Ovary (tissue), 9 donors: Measurements from ENCODE around the gene PRR35. TPM values are rescaled to one million over a fixed set of nuclear protein-coding genes. Genes with fewer than 3 reads are reported as not detected.

ENCODE experiments used
- DNase-seq, 5 donors: peaks; one replicate each; pipeline ENCODE4 v3.0.0-alpha.2; 2019 to 2020
- H3K27ac ChIP-seq, 2 donors: fragments of 200-600 bp; one replicate each; pipeline versions ENCODE4 v1.5.1 to v1.8.0; 2019 to 2022
- H3K27me3 ChIP-seq: fragments of 200-600 bp; one replicate; pipeline ENCODE4 v1.8.0; 2022
- H3K36me3 ChIP-seq: fragments of 200-600 bp; sonication (generic); one replicate; pipeline ENCODE4 v1.5.1; 2019
- H3K4me1 ChIP-seq: one replicate; pipeline ENCODE4 v1.8.1; 2013; ENCODE audit warnings: mild to moderate bottlenecking, moderate library complexity; ENCODE audit not compliant: insufficient read depth
- H3K4me3 ChIP-seq: fragments of 200-600 bp; sonication (generic); one replicate; pipeline ENCODE4 v1.5.1; 2017
- H3K9me3 ChIP-seq, 2 donors: fragments of 200-600 bp in 1 of 2; sonication (generic) in 1 of 2; one replicate each; pipeline versions ENCODE4 v1.5.1 to v1.8.1; 2013 to 2019; ENCODE audit warnings: mild to moderate bottlenecking in 1 of 2, moderate library complexity in 1 of 2
- CTCF ChIP-seq, 3 donors: fragments of 450-650 bp in 2 of 3; fragments of 200-600 bp in 1 of 3; IDR thresholded peaks; one replicate each; pipeline versions ENCODE4 v1.5.1 to v1.8.0; 2016 to 2022; ENCODE audit warnings: antibody characterized with exemption in 3 of 3, mild to moderate bottlenecking in 1 of 3
- EP300 ChIP-seq: sonication (generic); formaldehyde crosslinking; IDR thresholded peaks from one replicate; pipeline ENCODE4 v1.6.1; 2017; ENCODE audit warnings: antibody characterized with exemption
- POLR2A ChIP-seq: fragments of 450-650 bp; IDR thresholded peaks from one replicate; pipeline ENCODE4 v1.6.1; 2017; ENCODE audit warnings: antibody characterized with exemption, mild to moderate bottlenecking, moderate library complexity
- WGBS, 3 donors: extraction: QIAGEN DNeasy Blood & Tissue Kit in 1 of 3; methylation state at CpG; one replicate each; pipeline versions ENCODE4 v1.1.5 to v1.1.7; 2013 to 2017; 5-methylcytosine and 5-hydroxymethylcytosine counted together
- intact Hi-C, 4 donors: fragments of 100-400 bp; cut with DNase I; formaldehyde crosslinking; loops; one replicate each; pipeline versions ENCODE4 v1.11.0 to v1.15.1; 2022 to 2023
- polyA plus RNA-seq, 2 donors: library from polyadenylated mRNA; stranded (reverse); fragments of 200-250 nt in 1 of 2; fragments of 350-450 nt in 1 of 2; fragmentation: Illumina TruSeq in 1 of 2; extraction: RNeasy Lipid Tissue Mini Kit (QIAGEN cat#74804) in 1 of 2; gene quantifications; one replicate each; pipeline ENCODE4 v1.2.3, GENCODE V29; 2013 to 2014
- total RNA-seq, 7 donors: library from RNA; depleted of rRNA in 2 of 7; stranded (reverse); fragments of >200 nt in 2 of 7; fragmentation: NEBNext Ultra II Directional in 3 of 7; extraction: Animal tissue kit (Norgen Biotek cat#: 25700) in 3 of 7; gene quantifications; one replicate each; pipeline versions ENCODE4 v1.1.0 to v1.2.4, GENCODE V29; 2016 to 2023
- donor health status: DM: no; HTN: no; CAD: no; lungs with moderate emphysema.
- donor health status: DM: no; HTN: no; CAD: no.
- donor health status: Bipolar disorder and iron deficiency.
- donor health status: DM: yes; HTN: yes; CAD: no.
- donor health status: DM: no; HTN: no; CAD: no.
- donor health status: DM: yes; HTN: yes; CAD: no.

The PRR35 gene
- total and polyA plus RNA-seq, 9 donors: not detected

GRCh38 chr16:556474-557173, 3.6 kb upstream of the PRR35 start:
- Histone ChIP-seq H3K9me3 (no peaks in the 10 kb centered on the region), H3K27ac (no peak overlapping the region), H3K27me3 (peaks cover 3% of the 10 kb centered on the region), H3K4me3 (no peak overlapping the region), H3K4me1 (no peaks in the 10 kb centered on the region), H3K36me3 (no peaks in the 10 kb centered on the region)
- 86 to 89% (median 88%) methylated on average over 23 to 32 of the region's 32 CpGs for WGBS, 3 donors
- intact Hi-C loops: no loop called here
- no peak for TF ChIP-seq EP300
- no peak for TF ChIP-seq CTCF (IDR thresholded peaks at IDR 0.05)
- no peak for TF ChIP-seq POLR2A
- no peak for DNase-seq

DNA sequence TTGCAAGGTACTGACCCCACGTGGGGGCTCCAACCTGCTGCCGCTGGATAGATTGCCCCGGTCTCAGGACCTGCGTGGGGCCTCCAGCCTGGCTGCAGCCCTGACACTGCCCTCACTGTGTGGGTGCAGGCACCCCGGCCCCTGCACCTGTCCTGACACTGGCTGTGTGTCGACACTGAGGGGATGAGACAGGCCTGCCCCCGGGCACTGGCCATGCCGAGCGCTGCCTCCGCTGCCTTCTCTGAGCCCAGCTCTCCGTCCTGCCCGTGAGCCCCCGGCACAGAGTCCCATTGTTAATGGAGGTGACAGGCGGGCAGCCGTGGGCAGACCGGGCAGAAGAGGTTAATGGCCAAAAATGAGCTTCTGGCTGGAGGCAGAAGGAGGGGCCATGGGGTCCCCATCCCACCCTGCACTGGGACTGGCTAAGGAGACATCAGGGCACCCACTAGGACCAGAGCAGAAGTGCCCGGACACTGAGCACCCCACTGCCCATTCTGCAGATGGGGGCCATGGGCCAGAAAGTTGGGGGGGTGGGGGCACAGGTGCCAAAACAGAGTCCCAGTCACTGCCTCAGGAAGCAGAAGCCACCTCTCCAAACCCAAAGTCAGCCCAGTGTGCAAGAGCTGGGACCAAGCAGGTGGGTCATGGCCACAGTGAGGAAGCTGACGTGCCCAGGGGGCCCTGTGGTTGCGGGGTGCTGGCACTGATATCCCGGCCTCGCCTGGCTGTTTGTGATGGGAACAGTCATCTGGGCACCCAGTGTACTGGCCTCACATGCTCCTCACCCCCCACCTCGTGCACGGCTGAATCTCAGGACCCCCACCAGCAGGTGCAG, 2.5 kb upstream of the PRR35 start:
- intact Hi-C loops: no loop called here
- Histone ChIP-seq H3K27ac (no peak overlapping the region), H3K27me3 (peaks cover 3% of the 10 kb centered on the region), H3K4me1 (no peaks in the 10 kb centered on the region), H3K36me3 (no peaks in the 10 kb centered on the region), H3K9me3 (no peaks in the 10 kb centered on the region), H3K4me3 (no peak overlapping the region)
- TF ChIP-seq CTCF (IDR thresholded peaks at IDR 0.05) (no peak), POLR2A (no peak), EP300 (no peak)
- DNase-seq: no peak
- 84 to 92% (median 87%) methylated on average over 23 of the region's 23 CpGs for WGBS, 3 donors

DNA sequence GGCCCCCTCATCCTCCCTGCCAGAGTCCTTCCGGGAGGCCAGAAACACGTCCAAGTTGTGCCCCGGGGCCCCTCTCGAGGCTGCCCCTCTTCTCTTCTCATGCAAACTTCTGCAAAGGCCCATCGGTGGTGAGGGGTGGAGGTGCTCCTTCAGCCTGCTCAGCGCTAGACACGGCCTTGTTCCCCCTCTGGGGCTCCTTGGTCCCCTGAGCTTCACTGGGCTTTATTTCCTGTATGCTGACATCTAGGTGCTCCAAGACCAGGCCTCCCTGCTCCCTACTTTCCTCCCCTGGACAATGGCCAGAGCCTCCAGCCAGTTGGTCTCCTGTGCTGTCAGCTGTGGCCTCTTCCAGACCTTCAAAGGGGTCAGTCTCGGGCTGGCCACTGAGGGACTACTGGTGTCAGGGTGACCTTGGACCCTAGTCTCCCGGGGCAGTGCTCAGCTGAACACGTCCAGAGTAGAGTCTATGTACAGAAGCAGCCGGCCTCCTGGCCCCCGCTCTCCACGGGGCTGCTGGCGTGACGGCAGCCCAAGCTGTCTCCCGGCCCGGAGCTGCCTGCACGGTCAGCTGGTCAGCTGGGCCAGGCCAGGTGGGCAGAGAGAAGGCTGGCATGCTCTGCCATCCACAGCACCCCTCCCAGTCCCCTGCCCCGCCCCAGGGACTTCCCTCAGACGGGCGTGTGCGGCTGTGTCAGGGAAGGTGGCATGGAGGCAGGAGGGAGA, 1.7 kb upstream of the PRR35 start:
- Histone ChIP-seq H3K4me1 (no peaks in the 10 kb centered on the region), H3K9me3 (no peaks in the 10 kb centered on the region), H3K27me3 (peaks cover 3% of the 10 kb centered on the region), H3K27ac (no peak overlapping the region), H3K4me3 (no peak overlapping the region), H3K36me3 (no peaks in the 10 kb centered on the region)
- TF ChIP-seq POLR2A (no peak), EP300 (no peak), CTCF (IDR thresholded peaks at IDR 0.05) (no peak)
- peak in 1 of 5 donors; percentile 59 for DNase-seq
- intact Hi-C loops: no loop called here
- WGBS, 3 donors: 44 to 53% (median 47%) methylated on average over 20 to 22 of the region's 22 CpGs

GRCh38 chr16:559021-559380, 1.2 kb upstream of the PRR35 start:
- WGBS, 3 donors: 61 to 68% (median 62%) methylated on average over 14 to 15 of the region's 15 CpGs
- no peak for TF ChIP-seq CTCF (IDR thresholded peaks at IDR 0.05)
- no peak for TF ChIP-seq POLR2A
- TF ChIP-seq EP300: no peak

More at GRCh38 chr16:559021-559380, 1.2 kb upstream of the PRR35 start:
- DNase-seq: no peak
- no peaks in the 10 kb centered on the region for H3K9me3 ChIP-seq
- H3K36me3 ChIP-seq: no peaks in the 10 kb centered on the region
- intact Hi-C loops: no loop called here
- H3K27ac ChIP-seq: no peak overlapping the region
- H3K4me3 ChIP-seq: no peak overlapping the region
- H3K4me1 ChIP-seq: no peaks in the 10 kb centered on the region
- peaks cover 3% of the 10 kb centered on the region for H3K27me3 ChIP-seq
